Fibroblast of skin of left quadriceps (primary cell): Measurements from ENCODE around the gene APBA3.
"Not testable (repeated sequence)": the region's sequence is repeated elsewhere in the genome, so short reads cannot be mapped to it uniquely, and the experiment has no call there.

Source experiments
- DNase-seq, 2 experiments: peaks; one replicate each; pipeline ENCODE4 v3.0.0-alpha.2; 2013; ENCODE audit warnings: low read depth in 2 of 2

Gene APBA3

DNA sequence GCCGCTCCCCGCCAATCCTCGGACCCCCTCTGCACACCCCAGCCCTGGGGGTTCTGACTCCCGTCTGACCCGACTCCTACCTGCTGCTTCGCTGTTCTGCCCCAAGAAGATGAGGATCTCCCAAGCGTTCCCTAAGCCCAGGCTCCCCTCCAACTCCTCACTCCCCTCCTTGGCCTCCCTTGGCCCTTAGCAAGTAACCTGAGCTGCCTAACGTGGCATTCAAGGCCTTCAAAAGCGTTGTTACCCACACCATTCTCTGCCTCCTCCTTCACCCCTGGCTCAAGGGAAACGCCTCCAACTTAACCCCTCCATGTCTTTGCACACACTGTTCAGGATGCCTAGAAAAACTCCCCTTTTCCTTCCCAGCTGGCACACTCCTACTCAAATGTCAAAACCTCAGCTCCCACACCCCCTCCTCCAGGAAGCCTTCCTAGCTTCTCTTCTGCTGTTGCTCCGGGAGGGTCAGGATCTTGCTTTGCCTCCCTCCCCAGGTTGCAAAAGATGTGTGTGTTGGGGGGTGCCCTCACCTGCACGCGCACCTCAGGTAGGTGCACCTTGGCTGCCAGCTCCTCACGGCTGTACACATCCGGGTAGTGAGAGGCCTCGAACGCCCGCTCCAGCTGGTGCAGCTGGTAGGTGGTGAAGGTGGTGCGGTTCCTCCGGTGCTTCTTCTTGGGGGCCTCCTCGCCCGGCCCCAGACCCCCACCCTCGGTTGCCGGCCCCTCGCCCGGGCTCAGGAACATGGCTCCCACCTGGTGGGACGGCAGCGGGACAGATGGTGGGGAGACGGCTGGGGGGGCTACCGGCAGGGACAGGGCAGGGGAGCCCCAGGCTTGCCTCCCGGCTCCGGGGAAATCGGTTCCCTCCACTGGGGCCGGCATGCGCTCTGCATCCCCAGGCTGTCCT lies 9.8 kb upstream of the APBA3 start:
- no peak for DNase-seq

DNA sequence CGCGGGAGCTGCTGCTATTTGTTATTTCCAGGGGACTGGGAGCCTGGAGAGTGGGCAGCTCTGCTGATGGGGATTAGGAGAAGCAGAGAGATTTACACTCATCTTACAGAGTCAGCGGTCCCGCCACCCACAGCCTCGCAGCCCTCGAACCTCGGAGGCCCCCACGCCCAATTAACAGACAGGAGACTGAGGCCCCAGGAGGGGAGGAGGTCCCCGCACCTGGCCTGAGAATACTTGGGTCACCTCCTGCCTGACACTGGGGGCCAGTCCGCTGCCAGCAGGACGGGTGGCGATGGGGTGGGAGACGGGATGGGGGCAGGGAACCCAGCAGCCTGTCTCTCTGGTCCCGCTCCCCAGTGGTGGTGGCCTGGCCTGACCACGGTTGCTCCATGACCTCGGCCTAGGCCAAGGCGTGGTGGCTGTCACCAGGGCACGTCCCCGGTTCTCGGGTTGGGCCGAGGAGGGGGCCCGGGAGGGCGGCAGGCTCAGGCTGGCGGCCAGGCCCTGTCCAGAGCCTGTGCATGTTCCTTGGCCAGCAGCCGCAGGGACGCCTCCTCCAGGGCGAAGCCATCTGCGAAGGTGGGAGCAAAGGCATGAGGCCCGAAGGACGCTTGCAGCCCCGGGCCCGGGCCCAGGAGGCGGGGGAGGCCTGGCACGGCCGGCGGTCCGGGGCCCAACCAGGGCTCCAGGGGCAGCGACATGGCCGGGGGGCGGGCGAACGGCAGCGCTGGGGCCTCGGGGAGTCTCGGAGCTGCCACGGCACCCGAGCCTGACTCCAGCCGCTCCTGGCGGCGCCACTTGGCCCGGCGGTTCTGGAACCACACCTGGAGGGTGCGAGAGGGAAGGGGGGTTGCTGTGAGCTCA lies 8.9 kb upstream of the APBA3 start:
- DNase-seq, result no peak

DNA sequence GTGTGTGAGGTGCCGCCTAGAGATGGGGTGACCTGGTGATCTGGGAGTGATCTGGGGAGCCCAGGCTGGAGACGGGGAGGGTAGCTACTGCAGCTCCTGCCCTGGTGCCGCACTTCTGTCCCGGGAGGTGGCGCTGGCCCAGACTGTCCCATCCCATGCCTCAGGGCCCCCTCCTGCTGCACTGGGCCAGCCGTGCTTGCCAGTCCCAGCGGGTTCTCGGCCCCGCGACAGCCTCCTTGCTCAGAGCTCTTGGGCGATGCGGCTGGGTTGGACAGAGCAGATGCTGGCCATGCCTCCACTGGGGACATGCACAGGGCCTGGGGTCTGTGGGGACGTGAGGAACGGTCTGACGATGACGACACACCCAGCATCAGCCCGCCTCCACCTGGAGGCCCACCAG lies 8.0 kb upstream of the APBA3 start:
- no peak for DNase-seq

DNA sequence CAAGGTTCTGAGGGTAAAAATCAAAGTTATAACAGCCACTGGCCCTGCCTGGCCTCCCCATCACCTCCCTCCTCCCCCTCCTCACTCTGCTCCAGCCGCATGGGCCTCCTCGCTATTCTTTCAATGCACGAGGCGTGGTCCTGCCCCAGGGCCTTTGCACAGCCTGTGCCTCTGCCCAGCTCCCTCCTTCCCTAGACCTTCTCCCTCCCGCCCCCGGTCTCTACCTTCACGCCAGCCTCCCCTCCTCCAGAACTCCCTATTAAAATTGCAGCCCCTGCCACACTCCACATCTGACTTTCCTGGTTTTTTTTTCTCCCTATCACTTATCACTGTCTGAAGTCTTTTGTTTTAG lies 7.2 kb upstream of the APBA3 start:
- no peak for DNase-seq

DNA sequence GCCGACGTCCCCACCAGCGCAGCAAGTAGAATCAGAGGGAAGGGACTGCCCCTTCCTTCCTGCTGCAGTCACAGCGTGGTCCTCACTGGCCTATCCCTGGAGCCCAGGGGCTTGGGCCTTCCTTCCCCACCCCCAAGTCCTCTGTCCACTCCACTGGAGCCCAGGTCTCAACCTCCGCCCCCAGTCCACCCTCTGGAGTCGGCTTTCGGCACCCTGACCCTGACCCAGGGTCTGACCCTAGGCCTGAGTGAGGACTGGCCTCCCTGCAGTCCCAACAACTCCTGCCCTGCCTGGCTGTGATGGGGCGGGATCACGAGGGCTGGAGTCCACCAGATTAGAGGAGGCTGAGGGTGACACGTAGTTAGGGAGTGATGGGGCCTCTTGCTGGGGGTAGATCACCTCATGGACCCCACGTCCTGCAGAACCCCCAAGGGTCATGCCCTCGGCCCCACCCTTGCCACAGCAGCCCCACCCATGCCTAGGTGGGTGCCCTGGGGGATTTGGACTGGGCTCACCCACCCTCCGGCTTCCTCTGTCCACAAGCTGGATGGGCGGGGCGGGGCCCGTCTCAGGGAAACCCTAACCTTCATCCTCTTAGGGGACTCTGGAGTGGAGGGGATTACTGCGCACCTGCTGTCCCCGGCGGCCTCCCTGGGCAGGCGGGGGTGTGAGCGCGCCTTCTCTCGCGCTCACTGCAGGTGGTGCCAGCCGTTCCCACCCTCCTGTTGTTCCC lies 6.7 kb upstream of the APBA3 start:
- no peak for DNase-seq

DNA sequence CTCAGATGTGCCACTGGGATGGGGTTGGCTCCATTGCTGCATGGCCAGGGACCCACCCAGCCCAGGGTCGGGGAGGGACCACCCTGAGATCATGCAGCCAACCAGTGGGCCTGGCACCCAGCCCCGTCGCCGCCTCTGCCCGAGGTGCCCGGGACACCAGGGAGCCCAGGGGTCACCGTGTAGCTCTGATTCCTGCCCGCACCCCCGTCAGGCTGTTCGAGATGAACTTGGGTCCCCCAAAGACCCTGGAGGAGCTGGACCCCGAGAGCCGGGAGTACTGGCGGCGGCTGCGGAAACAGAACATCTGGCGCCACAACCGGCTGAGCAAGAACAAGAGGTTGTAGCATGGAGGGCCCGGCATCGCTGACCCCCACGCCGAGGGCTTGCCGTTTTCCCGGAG lies 5.6 kb upstream of the APBA3 start:
- DNase-seq, result no peak

DNA sequence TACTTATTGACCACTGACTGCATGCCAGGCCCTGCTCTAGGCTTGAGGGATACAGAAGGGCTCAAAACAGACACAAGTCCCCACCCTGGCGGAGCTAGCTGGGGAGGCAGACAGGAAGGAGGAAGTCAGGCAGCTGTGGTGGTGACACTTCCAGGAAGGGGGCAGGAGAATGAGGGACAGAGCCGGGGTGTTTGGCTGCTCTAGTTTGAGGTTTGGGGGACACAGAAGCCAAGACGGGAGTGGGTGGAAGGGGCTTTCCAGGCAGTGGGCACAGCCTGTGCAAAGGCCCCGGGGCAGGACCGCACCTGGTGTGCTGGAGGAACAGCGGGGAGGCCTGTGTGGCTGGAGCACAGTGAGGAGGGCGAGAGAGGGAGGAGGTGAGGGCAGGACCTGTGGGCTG lies 5.0 kb upstream of the APBA3 start:
- no peak for DNase-seq

DNA sequence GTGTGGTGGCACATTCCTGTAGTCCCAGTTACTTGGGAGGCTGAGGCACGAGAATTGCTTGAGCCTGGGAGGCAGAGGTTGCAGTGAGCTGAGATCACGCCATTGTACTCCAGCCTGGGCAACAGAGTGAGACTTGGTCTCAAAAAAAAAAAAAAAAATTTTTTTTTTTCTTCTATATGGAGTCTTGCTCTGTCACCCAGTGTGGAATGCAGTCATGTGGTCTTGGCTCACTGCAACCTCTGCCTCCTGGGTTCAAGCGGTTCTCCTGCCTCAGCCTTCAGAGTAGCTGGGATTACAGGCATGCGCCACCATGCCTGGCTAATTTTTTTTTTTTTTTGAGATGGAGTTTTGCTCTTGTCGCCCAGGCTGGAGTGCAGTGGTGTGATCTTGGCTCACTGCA lies 4.3 kb upstream of the APBA3 start:
- DNase-seq, result not testable (repeated sequence)

DNA sequence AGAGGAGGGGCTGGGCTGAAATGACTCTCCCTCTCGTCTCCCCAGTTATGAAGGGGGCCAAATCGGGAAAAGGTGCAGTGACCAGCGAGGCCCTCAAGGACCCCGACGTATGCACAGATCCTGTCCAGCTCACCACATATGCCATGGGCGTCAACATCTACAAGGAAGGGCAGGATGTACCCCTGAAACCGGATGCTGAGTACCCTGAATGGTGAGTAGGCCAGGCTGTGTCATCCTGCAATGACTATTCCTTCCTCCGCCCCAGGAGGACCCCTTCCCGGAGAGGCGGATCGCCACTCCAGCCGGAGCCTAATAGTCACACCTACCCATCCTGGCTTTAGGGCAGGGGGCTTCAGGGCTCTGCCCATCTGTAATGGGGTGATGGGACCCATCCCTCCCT lies 3.6 kb upstream of the APBA3 start:
- DNase-seq, result no peak

DNA sequence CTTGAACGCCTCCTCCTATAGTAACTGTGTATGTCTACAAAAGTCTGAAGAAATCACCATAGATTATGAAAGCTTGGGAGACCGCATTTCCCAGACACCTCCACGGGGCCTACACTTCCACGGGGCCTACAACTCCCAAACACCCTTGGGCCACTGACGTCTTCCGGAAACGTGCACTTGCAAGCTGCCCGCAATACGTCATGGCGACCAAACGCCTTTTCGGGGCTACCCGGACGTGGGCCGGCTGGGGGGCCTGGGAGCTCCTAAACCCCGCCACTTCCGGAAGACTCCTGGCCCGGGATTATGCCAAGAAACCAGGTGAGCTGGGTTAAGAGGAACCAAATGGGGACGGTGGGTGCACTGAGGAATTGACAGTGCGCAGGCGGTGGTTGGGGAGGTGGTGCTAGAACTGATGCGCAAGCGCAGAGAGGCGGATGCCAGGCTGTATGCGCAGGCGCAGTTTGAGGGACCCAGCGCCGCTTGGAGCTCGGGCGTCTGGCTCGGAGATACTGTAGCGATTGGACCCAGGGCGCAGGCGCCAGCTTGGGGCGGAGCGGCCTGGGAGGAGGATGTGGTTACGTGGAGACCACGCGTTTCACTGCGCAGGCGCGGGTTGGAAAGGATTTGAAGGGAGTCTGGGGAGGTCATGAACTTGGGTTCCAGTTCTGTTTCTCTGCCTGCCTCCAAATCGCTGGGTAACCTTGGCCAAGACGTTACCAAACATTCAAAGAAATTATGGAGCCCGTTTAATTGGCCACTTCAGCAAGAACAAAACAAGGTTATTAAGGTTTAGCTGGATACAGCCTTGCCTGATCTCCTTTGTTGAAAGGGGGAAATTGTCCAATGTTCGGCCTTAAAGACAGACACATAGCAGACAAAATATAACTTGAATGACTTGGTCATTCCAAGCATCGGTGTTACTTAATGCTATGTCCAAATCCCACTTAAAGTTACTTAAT lies 1.3 kb upstream of the APBA3 start, which contains the start of gene MRPL54:
MRPL54 (plus strand) TSS at position 182 of the 959 bp plus-strand sequence; CDS start at position 201, 19 bp downstream.
- DNase-seq, result peak; percentile 96 to 97

DNA sequence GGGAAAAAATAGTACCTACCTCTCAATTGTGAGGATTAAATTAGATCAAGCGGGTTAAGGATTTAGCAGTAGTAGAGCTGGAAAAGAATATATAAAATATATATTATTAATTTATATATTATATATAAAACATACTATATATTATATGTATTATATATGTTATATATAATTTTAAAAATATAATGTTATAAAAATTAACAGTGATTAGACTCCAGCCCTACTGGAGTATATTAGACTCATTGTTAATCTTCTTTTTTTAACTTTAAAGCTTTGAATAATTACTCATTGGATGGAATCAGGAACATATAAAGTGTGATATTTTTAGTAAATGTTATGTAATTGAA lies 610 bp upstream of the APBA3 start:
- DNase-seq, result no peak

DNA sequence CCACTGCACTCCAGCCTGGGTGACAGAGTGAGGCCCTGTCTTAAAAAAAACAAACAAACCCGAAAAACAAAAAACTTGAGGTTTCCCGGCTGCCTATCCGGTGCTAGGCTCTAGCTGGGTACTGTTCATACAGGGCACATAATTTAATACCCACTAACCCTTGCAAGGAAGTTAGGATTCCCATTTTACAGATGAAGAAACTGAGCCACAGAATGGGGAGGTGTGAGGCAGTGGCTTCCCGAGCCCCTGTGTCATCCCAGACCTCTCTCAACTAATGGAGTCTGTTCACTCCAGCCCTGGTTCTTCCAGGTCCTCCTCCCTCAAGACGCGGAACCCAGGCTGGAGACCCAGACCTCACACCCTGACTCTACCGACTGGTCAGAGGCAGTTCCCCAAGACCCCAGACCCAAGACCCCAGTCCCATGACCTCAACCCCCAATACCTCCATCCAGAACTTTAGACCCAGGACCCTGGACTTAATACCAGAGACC lies 576 bp downstream of the APBA3 start:
- no peak for DNase-seq

DNA sequence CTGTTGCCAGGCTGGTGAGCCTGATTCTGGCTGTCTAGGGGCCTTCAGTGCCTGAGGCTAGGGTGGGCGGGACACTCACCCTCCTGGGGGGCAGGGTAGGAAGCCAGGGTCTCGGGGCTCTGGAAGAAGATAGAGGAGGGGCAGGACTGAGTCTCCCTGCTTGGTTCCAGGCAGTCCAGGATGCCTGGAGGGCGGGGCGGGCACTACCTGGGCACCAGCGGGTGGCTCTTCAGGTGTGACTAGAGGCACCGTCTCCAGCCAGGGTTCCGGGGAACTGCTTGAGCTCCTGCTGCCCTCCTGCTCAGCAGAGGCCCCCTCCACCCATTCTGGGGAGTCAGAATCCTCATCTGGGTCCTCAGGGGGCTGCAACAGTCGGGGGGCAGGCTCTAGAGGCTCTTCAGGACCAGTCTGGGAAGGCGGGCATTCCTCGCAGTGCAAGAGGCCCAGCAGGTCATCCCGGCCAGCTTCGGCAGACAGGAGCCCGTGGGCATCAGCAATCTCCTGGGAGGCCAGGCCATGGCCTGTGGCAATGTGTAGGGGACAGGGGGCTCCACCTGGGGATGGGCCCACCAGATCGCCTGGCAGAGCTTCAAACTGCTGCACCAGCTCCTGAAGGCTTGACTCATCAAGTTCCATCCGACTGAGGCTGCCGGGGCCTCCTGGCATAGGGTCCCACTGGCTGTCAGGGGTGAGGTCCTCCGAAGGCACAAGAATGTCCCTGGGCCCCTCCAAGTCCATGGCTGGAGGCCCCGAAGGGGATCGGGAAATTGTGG lies 1.8 kb downstream of the APBA3 start:
- no peak for DNase-seq

DNA sequence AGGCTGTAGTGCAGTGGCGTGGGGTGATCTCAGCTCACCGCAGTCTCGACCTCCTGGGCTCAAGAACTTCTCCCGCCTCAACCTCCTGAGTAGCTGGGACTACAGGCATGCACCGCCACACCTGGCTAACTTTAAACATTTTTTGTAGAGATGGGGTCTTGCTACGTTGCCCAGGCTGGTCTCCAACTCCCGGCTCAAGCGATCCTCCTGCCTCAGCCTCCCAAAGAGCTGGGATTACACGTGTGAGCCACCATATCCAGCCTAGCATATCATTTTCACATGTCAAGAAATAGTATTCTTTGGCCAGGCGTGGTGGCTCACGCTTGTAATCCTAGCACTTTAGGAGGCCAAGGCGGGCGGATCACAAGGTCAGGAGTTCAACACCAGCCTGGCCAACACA lies 3.2 kb downstream of the APBA3 start:
- DNase-seq, result not testable (repeated sequence)

DNA sequence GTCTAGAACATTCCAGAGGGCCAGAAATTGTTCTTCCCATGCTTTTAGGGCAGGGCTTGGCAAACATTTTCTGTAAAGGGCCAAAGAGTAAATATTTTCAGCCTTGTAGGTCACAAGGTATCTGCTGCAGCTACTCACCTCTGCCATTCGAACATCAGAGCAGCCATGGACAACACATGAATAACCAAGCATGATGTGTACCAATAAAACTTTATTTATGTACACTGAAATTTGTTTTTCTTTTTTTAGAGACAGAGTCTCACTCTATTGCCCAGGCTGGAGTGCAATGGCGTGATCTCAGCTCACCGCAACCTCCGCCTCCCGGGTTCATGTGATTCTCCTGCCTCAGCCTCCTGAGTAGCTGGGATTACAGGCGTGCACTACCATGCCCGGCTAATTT lies 3.8 kb downstream of the APBA3 start:
- not testable (repeated sequence) for DNase-seq

DNA sequence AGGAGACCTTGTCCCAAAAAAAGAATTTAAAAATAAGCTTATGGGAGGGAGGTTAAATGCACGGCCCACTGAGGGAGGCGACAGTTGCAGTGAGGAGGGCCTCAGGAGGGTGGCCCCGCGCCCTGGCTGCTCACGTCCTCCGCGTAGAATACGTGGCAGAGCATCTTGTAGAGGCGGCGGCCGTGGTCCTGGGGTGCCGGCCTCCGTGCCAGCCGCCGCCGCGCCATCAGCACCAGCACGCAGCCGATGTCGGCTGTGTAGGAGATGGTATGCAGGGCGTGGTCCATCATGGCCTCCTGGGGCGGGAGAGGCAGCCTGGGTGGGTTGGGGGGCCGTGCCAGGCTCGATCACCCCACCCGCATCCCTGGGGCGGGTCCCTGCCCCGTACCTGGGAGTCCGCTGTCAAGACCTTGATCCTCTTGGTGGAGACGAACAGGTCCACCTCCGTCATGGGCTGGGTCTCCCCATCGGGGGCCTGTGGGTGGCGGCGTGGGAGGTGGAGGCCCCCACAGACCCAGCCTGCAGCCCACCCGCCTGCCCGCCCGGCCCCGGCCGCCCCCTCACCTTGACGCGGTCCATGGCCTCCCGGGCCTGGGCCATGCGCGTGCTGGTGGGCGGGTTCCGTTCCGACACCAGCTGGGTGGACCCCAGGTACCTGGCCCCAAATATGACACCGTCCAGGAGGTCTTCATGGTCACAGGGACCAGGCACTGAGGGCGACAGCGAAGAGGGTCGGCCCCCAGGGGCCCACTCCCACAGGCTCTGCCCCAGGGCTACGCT lies 7.7 kb downstream of the APBA3 start:
- no peak for DNase-seq

DNA sequence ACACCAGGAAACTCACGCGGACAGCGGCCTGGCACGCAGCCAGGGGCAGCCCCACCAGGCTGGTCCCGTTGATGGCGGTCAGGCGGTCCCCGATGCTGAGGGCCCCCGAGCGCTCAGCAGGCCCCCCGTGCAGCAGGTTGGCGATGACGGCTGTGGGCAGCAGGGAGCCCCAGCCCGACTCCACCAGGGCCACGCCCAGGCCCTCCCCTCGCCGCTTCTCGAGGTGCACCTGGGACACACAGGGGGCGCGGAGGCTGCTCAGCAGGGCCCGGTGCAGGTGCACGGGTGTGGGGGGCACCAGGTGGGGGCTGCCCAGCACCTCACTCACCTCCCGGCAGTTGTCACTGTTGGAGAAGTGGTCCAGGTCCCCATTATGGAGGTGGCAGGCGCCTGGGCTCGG lies 9.0 kb downstream of the APBA3 start:
- DNase-seq, result no peak

DNA sequence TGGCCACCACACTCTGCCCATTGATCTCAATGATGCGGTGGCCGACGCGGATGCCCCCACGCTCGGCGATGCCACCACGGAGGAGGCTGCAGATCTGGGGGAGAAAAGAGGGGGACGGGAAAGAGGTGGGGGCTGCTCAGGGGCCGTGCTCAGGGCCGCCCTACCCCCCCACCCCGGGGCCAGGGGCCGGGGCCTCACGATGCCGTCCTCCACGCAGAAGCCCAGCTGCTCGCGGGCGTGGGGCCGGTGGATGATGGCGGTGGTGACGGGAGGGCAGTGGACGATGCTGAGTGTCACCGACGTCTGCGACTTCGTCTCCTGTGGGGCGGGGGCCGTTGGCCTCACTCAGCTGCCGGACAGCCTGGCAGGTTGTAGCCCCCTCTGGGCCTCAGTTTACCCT lies 10.3 kb downstream of the APBA3 start:
- DNase-seq, result no peak

DNA sequence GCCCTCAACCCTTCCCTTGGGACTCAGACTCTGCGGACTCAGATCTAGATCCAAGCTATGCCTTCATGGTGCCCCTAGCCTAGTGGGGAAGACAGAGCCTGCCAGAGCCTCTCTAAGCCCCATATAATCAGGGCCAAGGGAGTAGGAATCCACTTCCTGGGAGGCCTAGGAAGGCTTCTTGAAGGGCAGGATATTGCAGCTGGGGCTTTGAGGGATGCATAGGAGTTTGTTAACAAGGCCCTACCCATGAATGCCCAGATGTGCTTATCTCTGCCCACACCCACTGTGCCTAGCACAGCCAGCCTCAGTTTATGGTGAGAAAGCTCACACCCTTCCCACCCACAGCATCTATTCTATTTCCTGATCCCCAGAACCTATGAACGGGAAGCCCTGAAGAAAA lies 11.3 kb downstream of the APBA3 start:
- DNase-seq, result no peak
